ENCODE data around the gene EPB41L2.
"Not testable (repeated sequence)": the region's sequence is repeated elsewhere in the genome, so short reads cannot be mapped to it uniquely, and the experiment has no call there.

Gene EPB41L2

GRCh38 chr6:130829333-130829910 lies 233.6 kb downstream of the EPB41L2 start:
- peak; percentile 11 for DNase-seq

DNA sequence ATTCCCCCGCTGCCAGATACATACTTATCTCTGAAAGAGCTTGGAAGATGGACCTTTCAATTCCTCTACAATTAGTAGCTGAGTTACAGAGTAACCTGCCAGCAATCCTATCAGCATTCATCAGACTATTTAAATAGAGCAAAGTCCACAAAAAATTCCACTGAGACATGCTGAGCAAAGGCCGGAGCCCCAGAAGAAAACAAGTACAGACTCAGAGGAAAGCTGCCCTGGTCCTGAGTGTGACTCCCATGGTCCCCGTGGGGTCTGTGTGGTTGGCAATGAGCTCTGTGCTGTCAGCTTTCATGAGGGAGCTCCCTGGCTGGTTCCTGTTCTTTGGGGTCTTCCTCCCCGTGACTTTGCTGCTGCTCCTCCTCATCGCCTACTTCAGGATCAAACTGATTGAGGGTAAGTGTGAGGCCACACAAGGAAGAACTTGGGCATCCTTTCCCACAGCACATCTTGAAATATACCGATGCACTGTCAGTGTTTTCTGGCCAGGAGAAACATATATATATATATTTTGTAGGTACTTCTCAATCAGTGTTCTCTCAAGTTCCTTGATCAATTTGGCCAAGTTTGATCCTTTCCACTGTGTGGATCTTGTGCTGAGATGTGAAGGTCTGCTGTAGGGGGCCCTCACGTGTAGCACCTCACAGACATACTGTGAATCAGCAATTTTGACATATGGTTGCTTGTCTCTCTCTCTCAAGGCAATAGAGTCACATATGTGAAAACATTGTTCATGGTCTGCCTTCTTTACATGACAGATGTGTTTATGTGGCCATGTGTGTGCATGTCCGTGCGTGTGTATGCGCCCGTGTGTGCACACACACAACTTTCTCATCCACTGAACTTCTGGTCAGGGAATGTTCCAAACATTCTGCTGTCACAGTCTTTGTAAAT lies 235.5 kb downstream of the EPB41L2 start, which contains the start of gene SMLR1:
SMLR1 (plus strand) TSS at position 160 of the 903 bp plus-strand sequence; CDS start at position 168, 8 bp downstream.
- no peak for DNase-seq

- no peak for DNase-seq
Measured at GRCh38 chr6:130826442-130827246, 236.4 kb downstream of the EPB41L2 start.

DNA sequence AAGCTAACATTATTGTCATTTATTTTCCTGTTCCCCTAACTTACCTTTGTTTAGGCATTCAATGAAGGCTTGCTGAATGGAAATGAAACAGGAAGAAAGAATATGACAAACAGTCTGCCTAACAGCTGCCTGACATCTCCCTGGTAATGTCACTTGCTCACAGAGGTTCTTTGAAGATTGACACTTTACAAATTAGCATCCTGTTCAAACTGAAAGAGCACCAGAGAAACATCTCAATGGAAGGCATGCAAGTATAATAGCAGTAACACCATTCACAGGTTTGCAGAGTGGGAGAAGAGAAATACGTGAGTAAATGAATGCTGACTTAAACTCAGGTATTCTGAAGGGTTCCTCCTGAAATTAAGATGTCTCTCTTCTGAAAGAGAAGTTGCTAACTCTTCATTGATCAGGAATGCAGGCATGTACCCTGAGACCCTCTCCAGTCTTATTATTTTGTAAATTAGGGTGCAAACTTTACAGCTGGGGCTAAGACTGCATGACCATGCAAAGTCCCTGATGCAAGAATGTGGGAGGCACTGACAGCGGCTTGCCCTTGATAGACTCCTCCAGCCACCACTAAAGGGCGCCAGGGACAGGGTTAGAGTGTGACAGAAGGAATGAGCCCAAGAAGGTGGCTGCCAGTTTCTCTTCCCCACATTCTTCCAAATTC lies 237.1 kb downstream of the EPB41L2 start:
- no peak for DNase-seq

DNA sequence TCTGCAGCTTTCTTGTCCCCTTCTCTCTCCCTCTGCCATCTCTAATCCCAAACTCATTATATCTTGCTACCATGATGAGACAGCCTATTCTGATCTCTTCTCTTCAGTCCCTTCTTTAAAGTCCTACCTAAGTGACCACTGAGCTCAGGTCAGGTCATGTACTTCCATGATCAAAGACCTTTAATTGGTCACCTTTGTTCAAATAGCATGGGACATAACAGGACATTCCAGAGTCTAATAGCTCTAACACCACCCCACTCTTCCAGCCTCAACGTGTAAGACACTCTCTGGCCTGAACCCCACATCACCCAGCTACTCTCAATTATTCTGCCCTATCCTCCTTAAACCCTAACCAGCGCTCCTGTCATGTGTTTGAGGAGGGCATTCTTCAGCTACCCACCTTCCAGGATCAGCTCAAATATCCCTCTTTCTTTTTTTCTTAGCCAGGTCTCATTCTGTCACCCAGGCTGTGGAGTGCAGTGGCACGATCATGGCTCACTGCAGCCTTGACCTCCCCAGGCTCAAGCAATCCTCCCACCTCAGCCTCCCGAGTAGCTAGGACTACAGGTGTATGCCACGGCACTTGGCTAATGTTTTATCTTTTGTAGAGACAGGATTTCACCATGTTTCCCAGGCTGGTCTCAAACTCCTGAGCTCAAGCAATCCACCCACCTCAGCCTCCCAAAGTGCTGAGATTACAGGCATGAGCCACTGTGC lies 237.9 kb downstream of the EPB41L2 start:
- DNase-seq = no peak

- no peak for DNase-seq
Measured at GRCh38 chr6:130822736-130823135, 240.3 kb downstream of the EPB41L2 start.

DNA sequence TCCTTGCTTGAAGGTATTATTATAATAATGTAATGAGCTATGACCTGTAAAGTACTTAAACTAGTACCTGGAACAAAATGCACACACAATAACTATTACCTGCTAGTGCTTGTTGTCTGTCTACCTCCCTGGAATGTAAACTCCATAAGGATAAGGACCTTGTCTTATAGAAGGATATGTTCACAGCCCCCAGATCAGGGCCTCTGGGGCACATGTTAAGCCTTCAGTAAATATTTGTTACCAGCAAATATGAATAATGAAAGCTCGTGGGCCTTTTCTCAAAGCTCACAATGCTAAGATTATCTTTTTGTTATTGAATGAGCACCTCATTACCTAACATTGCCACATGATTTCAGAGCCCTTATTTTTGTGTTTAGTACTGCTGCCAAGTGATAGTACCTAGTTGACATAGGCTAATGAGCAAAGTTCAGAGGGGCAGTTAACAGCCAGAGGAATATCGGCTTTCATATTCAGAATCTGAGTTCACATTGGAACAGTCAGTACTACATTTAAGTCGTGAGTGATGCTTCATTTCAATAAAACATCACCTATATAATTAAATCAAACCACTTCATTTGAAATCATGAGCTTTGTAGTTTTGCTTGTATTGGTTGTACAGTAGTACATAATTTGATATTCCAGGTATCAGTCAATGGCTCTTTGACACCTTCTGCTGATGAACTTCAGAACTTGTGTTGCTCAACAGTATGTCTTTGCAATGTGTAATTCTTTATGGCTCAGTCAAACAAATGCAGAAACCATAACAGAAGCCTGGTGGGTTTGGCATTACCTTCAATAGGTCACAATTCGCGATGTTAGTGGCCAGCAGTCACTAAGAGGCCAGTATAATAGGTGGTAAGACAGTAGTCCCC lies 247.6 kb downstream of the EPB41L2 start:
- DNase-seq = no peak

DNA sequence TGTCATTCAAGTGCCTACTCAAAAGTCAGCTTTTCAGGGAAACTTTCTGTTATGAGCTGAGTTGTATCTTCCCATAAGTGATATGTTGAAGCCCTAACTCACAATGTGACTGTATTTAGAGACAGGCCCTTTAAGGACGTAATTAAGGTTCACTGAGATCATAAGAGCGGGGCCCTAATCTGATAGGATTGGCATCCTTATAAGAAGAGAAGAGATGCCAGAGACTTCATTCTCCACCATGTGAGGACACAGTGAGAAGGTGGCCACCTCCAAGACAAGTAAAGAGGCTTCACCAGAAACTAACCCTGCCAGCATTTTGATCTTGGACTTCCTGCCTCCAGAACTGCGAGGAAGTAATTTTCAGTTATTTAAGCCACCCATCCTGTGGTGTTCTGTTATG lies 248.5 kb downstream of the EPB41L2 start:
- no peak for DNase-seq

DNA sequence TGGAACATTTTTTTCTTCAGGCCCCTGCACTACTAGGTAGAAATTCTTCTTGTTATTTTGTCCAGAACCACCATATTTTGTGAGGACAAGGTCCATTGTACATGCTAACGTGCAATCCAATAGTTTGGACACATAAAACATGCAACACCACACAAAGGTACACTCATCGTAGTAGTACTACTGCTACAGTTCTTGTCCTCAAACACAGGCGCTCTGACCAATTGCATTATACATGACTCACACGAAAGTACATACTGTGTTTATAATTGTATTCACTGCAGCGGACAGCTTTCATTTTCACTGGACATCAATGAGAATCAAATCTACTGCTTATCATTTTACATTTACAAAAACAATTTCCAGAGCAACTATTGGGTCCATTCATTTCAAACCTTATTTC lies 251.1 kb downstream of the EPB41L2 start:
- DNase-seq = no peak

GRCh38 chr6:130810307-130811030 lies 252.6 kb downstream of the EPB41L2 start:
- DNase-seq = no peak

- not testable (repeated sequence) for DNase-seq
Measured at GRCh38 chr6:130801368-130801767, 261.7 kb downstream of the EPB41L2 start.

DNA sequence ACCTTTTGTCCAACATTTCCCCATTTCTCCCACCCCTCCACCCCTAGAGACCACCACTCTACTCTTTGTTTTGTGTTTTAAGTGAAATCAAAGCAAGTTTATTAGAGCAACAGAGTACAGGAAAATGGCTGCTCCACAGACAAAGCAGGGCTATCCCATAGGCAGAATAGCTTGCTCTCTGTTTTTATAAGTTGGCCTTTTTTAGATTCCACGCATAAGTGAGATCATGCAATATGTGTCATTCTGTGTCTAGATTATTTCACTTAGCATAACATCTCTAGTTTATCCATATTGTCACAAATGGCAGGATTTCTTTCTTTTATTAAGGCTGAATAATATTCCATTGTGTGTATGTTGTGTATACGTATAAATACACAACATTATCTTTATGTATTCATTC lies 266.0 kb downstream of the EPB41L2 start:
- DNase-seq = no peak

DNA sequence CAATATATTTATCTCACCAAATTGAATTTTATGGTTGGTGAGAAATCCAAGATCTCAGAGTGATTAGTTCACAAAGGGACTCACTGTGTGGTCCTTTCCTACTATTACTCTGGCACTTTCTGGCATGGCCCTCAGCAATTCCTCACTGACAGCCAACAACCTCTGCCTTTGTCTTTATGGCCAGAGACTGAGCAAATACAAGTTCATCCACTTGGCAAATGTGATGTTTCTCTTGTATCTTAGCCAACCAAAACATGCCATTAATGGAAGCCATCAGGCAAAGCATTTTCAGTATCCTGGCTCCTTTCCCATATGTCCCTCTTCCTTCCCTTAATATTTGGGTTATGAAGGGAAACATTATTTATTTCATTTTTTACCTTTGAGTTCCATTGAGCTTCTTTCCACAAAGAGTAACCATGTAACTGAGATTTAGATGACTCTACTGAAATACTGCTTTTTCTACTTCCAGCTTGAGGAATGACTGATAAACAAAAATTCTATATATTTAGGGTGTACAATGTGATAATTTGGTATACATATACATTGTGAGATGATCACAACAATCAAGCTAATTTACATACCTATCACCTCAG lies 266.6 kb downstream of the EPB41L2 start:
- DNase-seq = no peak

GRCh38 chr6:130794738-130795137 lies 268.3 kb downstream of the EPB41L2 start:
- DNase-seq = no peak

GRCh38 chr6:130794010-130794697 lies 268.9 kb downstream of the EPB41L2 start:
- no peak for DNase-seq

Measured in SIG-M5 (cell line).